HepG2 (cell line): ENCODE results near the gene NUP153. TPM values are rescaled to one million over a fixed set of nuclear protein-coding genes. Genes with fewer than 3 reads are reported as not detected.
A peak's percentile ranks its signal among the peaks of the same experiment; 100 is the strongest.

Experiments
- AHR ChIP-seq: IDR thresholded peaks from 2 replicates; pipeline ENCODE4 v1.6.1; 2018; ENCODE audit warnings: missing genetic modification reagents, missing compliant biosample characterization
- GTF3A ChIP-seq: sonication (generic); formaldehyde crosslinking; conservative IDR thresholded peaks from 2 replicates; pipeline ENCODE4 v1.4.0; 2020; ENCODE audit warnings: mild to moderate bottlenecking, missing genetic modification reagents
- PBX3 ChIP-seq: sonication (generic); formaldehyde crosslinking; IDR thresholded peaks from 2 replicates; pipeline ENCODE4 v1.8.1; 2023; ENCODE audit warnings: missing genetic modification reagents, inconsistent platforms, borderline replicate concordance
- RNF2 ChIP-seq: fragments of 450-650 bp; conservative IDR thresholded peaks from 2 replicates; pipeline ENCODE4 v1.6.1; 2016; ENCODE audit warnings: low read depth
- ZFP62 ChIP-seq: sonication (generic); formaldehyde crosslinking; IDR thresholded peaks from 2 replicates; pipeline ENCODE4 v1.4.0; 2020; ENCODE audit warnings: missing genetic modification reagents
- ZHX1 ChIP-seq: sonication (generic); formaldehyde crosslinking; IDR thresholded peaks from 2 replicates; pipeline ENCODE4 v1.8.1; 2022; ENCODE audit warnings: low read depth, mild to moderate bottlenecking, missing genetic modification reagents
- ZNF674 ChIP-seq: sonication (generic); formaldehyde crosslinking; IDR thresholded peaks from 2 replicates; pipeline ENCODE4 v1.5.0; 2020; ENCODE audit warnings: low read depth, mild to moderate bottlenecking, missing genetic modification reagents
- polyA plus RNA-seq, 8 experiments: library from polyadenylated mRNA; depleted of rRNA in 3 of 8; stranded (reverse) in 7 of 8; unstranded in 1 of 8; fragments of >200 nt; fragmentation: Illumina TruSeq in 4 of 8; extraction: Trizol in 4 of 8; gene quantifications; 2 replicates each; pipeline versions ENCODE4 v1.2.1 to v1.2.3, GENCODE V29; 2011 to 2016; ENCODE audit warnings: low read depth in 4 of 8, missing spikeins in 1 of 8, mixed read lengths in 1 of 8; ENCODE audit not compliant: insufficient read depth in 1 of 8
- total RNA-seq, 5 experiments: library from RNA; depleted of rRNA; stranded (reverse); fragments of >200 nt; fragmentation: Illumina TruSeq; extraction: Trizol; gene quantifications; 2 replicates each; pipeline ENCODE4 v1.2.3, GENCODE V29; 2016; ENCODE audit warnings: low read depth in 1 of 5
- TF ChIP-seq, protein P1 (sequence below): sonication (generic); formaldehyde crosslinking; IDR thresholded peaks from 2 replicates; pipeline ENCODE4 v1.4.0; 2020; ENCODE audit warnings: missing genetic modification reagents, borderline replicate concordance
- TF ChIP-seq, protein P2 (sequence below): sonication (generic); formaldehyde crosslinking; conservative IDR thresholded peaks from 2 replicates; pipeline ENCODE4 v1.4.0; 2020; ENCODE audit warnings: missing genetic modification reagents
- TF ChIP-seq, protein P3 (sequence below): sonication (generic); formaldehyde crosslinking; IDR thresholded peaks from 2 replicates; pipeline ENCODE4 v1.5.1; 2020; ENCODE audit warnings: missing genetic modification reagents, mild to moderate bottlenecking, borderline replicate concordance

NUP153 gene
- total and polyA plus RNA-seq, 2 of the 13 experiments (the other 11 are each of a cell fraction or from before 2014, with no cell fraction given): 29.8 to 55.2 TPM

DNA sequence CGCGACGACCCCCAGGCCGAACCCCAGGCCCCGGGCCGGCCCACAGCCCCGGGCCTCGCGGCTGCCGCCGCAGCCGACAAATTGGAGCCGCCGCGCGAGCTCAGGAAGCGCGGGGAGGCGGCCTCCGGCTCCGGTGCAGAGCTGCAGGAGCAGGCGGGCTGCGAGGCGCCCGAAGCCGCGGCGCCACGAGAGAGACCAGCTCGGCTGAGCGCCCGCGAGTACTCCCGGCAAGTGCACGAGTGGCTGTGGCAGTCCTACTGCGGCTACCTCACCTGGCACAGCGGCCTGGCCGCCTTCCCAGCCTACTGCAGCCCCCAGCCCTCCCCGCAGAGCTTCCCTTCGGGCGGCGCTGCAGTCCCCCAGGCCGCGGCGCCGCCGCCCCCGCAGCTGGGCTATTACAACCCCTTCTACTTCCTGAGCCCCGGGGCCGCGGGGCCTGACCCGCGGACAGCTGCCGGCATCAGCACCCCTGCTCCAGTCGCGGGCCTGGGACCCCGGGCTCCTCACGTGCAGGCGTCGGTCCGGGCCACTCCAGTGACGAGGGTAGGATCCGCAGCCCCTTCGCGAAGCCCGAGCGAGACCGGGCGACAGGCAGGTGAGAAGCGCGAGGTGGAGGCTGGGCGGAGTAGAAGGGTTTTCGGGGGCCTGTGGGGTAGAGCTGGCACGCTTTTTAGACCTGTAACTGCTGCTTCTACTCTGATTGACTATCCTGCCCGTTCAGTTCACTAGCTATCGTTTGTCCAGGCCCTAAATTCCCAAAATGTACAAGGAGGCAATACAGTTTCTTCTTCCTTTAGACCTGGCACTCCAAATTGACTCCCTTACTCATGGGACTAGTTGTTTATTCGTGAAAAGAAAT, 106.0 kb downstream of the NUP153 start (continued):
- TF ChIP-seq ZNF674 (no peak), ZFP62 (CRISPR knock-in tag) (no peak), PBX3 (CRISPR knock-in tag) (0 out of 2 replicates have a peak, but pooled peaks have one; percentile 56), ZHX1 (no peak), AHR (CRISPR knock-in tag) (peak; percentile 20; the same call in 1 of the 2 replicates), RNF2 (no peak), GTF3A (no peak)
- TF ChIP-seq, protein P1, sequence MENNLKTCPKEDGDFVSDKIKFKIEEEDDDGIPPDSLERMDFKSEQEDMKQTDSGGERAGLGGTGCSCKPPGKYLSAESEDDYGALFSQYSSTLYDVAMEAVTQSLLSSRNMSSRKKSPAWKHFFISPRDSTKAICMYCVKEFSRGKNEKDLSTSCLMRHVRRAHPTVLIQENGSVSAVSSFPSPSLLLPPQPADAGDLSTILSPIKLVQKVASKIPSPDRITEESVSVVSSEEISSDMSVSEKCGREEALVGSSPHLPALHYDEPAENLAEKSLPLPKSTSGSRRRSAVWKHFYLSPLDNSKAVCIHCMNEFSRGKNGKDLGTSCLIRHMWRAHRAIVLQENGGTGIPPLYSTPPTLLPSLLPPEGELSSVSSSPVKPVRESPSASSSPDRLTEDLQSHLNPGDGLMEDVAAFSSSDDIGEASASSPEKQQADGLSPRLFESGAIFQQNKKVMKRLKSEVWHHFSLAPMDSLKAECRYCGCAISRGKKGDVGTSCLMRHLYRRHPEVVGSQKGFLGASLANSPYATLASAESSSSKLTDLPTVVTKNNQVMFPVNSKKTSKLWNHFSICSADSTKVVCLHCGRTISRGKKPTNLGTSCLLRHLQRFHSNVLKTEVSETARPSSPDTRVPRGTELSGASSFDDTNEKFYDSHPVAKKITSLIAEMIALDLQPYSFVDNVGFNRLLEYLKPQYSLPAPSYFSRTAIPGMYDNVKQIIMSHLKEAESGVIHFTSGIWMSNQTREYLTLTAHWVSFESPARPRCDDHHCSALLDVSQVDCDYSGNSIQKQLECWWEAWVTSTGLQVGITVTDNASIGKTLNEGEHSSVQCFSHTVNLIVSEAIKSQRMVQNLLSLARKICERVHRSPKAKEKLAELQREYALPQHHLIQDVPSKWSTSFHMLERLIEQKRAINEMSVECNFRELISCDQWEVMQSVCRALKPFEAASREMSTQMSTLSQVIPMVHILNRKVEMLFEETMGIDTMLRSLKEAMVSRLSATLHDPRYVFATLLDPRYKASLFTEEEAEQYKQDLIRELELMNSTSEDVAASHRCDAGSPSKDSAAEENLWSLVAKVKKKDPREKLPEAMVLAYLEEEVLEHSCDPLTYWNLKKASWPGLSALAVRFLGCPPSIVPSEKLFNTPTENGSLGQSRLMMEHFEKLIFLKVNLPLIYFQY (CRISPR knock-in tag): no peak
- TF ChIP-seq, protein P2, sequence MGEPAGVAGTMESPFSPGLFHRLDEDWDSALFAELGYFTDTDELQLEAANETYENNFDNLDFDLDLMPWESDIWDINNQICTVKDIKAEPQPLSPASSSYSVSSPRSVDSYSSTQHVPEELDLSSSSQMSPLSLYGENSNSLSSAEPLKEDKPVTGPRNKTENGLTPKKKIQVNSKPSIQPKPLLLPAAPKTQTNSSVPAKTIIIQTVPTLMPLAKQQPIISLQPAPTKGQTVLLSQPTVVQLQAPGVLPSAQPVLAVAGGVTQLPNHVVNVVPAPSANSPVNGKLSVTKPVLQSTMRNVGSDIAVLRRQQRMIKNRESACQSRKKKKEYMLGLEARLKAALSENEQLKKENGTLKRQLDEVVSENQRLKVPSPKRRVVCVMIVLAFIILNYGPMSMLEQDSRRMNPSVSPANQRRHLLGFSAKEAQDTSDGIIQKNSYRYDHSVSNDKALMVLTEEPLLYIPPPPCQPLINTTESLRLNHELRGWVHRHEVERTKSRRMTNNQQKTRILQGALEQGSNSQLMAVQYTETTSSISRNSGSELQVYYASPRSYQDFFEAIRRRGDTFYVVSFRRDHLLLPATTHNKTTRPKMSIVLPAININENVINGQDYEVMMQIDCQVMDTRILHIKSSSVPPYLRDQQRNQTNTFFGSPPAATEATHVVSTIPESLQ: no peak
- TF ChIP-seq, protein P3, sequence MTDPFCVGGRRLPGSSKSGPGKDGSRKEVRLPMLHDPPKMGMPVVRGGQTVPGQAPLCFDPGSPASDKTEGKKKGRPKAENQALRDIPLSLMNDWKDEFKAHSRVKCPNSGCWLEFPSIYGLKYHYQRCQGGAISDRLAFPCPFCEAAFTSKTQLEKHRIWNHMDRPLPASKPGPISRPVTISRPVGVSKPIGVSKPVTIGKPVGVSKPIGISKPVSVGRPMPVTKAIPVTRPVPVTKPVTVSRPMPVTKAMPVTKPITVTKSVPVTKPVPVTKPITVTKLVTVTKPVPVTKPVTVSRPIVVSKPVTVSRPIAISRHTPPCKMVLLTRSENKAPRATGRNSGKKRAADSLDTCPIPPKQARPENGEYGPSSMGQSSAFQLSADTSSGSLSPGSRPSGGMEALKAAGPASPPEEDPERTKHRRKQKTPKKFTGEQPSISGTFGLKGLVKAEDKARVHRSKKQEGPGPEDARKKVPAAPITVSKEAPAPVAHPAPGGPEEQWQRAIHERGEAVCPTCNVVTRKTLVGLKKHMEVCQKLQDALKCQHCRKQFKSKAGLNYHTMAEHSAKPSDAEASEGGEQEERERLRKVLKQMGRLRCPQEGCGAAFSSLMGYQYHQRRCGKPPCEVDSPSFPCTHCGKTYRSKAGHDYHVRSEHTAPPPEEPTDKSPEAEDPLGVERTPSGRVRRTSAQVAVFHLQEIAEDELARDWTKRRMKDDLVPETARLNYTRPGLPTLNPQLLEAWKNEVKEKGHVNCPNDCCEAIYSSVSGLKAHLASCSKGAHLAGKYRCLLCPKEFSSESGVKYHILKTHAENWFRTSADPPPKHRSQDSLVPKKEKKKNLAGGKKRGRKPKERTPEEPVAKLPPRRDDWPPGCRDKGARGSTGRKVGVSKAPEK (CRISPR knock-in tag): no peak
